22Rv1 (cell line): ENCODE measurements around the gene TCF7L1.

ENCODE experiments used
- H3K27ac ChIP-seq: fragments of 450-650 bp; 2 replicates; pipeline ENCODE4 v1.5.1; 2017
- CTCF ChIP-seq: fragments of 450-650 bp; IDR thresholded peaks from 2 replicates; pipeline ENCODE4 v1.5.1; 2017; ENCODE audit warnings: mild to moderate bottlenecking
- ZFX ChIP-seq: fragments of 450-650 bp; IDR thresholded peaks from 2 replicates; pipeline ENCODE4 v1.6.1; 2017; ENCODE audit warnings: antibody characterized with exemption, borderline replicate concordance

The TCF7L1 gene

DNA sequence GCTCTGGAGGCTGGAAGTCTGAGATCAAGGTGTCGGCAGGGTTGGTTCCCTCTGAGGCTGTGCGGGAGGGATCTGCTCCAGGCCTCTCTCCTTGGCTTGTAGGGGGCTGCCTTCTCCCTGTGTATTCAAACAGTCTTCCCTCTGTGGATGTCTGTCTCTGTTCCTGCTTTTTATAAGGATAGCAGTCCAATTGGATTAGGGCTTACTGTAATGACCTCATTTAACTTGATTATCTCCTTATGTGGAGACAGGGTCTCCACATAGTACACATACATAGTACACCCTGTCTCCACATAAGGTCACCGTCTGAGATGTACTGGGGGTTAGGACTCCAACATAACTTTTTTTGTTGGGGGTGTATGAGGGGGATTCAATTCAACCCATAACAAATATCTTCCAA lies 30.5 kb downstream of the TCF7L1 start:
- H3K27ac ChIP-seq = no peak overlapping the region
- no peak for TF ChIP-seq CTCF
- TF ChIP-seq ZFX = no peak

DNA sequence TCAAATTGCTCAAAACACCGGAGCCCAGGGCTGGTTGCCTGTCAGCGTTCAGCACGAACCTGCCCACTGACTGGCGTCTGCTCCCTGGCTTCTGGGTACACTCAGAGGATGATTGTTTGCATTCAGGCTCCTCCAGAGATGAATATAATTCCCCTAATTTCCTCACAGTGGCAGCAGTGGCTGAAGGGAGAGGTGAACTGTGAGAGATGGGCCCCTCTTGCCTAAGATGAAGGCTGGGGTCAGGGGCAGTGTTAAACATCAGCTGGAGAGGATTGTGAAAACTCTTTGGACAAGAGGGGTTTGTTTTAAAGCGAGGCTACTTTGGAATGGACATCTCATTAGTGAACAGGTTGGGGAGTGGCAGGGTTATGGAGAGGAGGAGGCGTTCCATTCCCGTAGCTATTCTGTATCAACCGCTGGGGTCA lies 31.0 kb downstream of the TCF7L1 start:
- H3K27ac ChIP-seq = no peak overlapping the region
- TF ChIP-seq ZFX = no peak
- no peak for TF ChIP-seq CTCF

DNA sequence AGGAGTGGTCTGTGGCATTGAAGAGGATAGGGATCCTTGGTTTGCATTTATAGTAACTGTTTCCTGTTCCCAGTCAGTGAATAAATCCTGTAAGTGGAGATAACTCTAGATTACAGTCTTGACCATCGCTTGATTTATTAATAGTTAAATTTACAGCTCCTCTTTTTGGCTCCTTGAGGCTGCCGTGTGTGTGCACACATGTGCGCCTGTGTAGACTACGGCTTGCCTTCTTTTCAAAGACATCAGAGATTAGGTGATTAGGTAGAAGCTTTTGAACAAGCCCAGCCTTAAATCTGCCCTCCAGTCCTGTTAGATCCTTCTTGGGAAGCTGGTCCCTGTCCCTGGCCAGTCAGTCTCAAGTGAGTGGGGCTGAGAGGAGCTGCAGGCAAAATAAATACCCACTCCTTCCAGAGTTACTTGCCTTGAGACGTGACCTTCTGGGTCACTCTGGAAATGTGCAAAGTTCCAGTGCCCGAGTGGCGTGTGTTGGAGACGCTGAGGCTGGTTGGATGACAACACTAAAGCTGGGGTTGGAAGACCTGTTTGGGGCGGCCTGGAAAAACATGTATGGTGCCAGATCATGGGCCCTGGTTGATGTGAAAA lies 32.0 kb downstream of the TCF7L1 start:
- H3K27ac ChIP-seq = no peak overlapping the region
- TF ChIP-seq CTCF = no peak
- no peak for TF ChIP-seq ZFX

DNA sequence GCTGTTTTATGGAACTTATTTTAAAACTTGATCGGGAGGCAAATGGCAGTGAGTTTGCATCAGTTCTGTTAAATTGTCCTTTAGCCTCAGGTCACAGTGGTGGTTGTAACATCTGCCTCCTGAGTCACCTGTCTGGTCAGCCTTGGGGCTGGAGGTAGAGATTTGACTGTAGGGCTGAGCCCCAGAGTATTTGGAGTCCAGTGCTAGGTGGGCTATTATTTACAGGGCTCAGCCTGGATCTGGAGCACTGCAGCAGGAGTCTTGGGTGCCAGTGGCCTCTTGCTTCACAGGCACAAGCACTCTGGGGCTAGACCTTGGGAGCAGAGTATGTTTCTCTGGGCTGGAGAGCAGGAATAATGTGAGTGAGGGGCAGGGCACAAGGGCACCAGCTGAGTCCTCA lies 32.8 kb downstream of the TCF7L1 start:
- TF ChIP-seq CTCF (no peak), ZFX (no peak)
- no peak overlapping the region for H3K27ac ChIP-seq

GRCh38 chr2:85167479-85167878 lies 34.3 kb downstream of the TCF7L1 start:
- TF ChIP-seq CTCF (no peak), ZFX (no peak)
- no peak overlapping the region for H3K27ac ChIP-seq

DNA sequence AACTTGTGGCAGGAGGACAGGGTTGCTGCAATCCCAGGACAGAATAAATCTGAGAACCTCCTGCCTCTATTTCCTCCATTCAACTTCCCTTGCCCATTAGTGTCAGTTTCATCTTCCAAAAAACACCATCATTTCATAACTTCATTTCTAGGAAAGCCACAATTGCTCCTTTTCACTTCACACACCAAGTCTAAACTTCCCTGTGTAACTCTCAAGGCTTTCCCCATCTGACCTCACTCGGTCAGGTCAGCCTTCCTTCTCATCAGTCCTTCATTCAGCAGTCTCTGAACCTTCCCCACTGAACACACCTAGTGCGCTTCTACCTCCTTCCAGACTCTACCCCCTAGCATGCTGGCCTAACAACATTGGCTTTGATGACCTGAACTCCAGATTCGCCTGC lies 35.8 kb downstream of the TCF7L1 start:
- no peak overlapping the region for H3K27ac ChIP-seq
- TF ChIP-seq CTCF = no peak
- TF ChIP-seq ZFX = no peak

GRCh38 chr2:85169581-85169980 lies 36.4 kb downstream of the TCF7L1 start:
- H3K27ac ChIP-seq = no peak overlapping the region
- TF ChIP-seq ZFX (no peak), CTCF (no peak)
